ENCODE measurements around the gene RASA1. TPM values are rescaled to one million over a fixed set of nuclear protein-coding genes. Genes with fewer than 3 reads are reported as not detected.

Gene RASA1
- total and polyA plus RNA-seq, 2 experiments from 2014 or later, result 9.3 to 35.0 TPM

DNA sequence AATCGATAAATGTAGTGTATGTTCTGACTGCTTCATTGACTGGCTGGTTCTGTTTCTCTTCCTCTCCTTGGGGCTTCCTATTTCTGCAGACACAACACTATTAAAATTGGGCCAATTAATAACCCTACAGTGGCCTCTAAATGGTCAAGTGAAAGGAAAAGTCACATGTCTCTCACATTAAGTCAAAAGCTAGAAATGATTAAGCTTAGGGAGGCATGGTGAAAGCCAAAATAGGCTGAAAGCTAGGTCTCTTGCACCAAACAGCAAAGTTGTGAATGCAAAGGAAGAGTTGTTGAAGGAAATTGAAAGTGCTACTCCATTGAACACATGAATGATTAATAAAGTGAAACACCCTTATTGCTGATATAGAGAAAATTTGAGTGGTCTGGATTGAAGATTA, 86.8 kb downstream of the RASA1 start (continued):
- TF ChIP-seq, protein P1, sequence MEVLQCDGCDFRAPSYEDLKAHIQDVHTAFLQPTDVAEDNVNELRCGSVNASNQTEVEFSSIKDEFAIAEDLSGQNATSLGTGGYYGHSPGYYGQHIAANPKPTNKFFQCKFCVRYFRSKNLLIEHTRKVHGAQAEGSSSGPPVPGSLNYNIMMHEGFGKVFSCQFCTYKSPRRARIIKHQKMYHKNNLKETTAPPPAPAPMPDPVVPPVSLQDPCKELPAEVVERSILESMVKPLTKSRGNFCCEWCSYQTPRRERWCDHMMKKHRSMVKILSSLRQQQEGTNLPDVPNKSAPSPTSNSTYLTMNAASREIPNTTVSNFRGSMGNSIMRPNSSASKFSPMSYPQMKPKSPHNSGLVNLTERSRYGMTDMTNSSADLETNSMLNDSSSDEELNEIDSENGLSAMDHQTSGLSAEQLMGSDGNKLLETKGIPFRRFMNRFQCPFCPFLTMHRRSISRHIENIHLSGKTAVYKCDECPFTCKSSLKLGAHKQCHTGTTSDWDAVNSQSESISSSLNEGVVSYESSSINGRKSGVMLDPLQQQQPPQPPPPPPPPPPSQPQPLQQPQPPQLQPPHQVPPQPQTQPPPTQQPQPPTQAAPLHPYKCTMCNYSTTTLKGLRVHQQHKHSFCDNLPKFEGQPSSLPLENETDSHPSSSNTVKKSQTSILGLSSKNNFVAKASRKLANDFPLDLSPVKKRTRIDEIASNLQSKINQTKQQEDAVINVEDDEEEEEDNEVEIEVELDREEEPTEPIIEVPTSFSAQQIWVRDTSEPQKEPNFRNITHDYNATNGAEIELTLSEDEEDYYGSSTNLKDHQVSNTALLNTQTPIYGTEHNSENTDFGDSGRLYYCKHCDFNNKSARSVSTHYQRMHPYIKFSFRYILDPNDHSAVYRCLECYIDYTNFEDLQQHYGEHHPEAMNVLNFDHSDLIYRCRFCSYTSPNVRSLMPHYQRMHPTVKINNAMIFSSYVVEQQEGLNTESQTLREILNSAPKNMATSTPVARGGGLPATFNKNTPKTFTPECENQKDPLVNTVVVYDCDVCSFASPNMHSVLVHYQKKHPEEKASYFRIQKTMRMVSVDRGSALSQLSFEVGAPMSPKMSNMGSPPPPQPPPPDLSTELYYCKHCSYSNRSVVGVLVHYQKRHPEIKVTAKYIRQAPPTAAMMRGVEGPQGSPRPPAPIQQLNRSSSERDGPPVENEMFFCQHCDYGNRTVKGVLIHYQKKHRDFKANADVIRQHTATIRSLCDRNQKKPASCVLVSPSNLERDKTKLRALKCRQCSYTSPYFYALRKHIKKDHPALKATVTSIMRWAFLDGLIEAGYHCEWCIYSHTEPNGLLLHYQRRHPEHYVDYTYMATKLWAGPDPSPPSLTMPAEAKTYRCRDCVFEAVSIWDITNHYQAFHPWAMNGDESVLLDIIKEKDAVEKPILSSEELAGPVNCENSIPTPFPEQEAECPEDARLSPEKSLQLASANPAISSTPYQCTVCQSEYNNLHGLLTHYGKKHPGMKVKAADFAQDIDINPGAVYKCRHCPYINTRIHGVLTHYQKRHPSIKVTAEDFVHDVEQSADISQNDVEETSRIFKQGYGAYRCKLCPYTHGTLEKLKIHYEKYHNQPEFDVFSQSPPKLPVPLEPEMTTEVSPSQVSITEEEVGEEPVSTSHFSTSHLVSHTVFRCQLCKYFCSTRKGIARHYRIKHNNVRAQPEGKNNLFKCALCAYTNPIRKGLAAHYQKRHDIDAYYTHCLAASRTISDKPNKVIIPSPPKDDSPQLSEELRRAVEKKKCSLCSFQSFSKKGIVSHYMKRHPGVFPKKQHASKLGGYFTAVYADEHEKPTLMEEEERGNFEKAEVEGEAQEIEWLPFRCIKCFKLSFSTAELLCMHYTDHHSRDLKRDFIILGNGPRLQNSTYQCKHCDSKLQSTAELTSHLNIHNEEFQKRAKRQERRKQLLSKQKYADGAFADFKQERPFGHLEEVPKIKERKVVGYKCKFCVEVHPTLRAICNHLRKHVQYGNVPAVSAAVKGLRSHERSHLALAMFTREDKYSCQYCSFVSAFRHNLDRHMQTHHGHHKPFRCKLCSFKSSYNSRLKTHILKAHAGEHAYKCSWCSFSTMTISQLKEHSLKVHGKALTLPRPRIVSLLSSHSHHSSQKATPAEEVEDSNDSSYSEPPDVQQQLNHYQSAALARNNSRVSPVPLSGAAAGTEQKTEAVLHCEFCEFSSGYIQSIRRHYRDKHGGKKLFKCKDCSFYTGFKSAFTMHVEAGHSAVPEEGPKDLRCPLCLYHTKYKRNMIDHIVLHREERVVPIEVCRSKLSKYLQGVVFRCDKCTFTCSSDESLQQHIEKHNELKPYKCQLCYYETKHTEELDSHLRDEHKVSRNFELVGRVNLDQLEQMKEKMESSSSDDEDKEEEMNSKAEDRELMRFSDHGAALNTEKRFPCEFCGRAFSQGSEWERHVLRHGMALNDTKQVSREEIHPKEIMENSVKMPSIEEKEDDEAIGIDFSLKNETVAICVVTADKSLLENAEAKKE (CRISPR knock-in tag; IDR thresholded peaks at IDR 0.05), result no peak
- TF ChIP-seq CREB1 (CRISPR knock-in tag; IDR thresholded peaks at IDR 0.05; ENCODE audit: low read depth), result no peak
- TF ChIP-seq ZNF114 (CRISPR knock-in tag; IDR thresholded peaks at IDR 0.05), result no peak

DNA sequence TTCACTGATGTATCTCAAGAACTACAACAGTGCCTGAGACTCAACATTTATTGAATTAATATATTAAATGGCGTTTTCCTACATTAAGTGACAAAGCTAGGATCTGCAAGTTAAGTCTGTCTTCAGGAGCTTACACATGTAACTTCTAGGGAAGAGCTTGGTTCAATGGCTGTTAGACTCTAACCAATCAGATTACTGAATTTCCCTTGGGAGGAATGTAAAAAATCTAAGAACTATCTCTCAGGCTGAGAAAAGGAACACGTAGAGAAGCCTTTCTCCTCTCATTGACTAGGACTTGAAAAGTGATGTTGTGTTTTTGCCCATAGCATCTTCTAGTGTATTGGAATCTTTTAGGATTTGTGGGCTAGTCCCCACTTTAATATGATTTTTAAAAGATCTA, 91.4 kb downstream of the RASA1 start:
- no peak overlapping the region for H3K4me3 ChIP-seq
- H3K4me2 ChIP-seq, result no peak overlapping the region
- Mint-ChIP-seq H3K27ac (no peak overlapping the region), H3K9me3 (no peaks in the 10 kb centered on the region), H3K27me3 (ENCODE audit: insufficient read depth, low read depth, poor library complexity) (no peaks in the 10 kb centered on the region), H3K4me3 (no peak overlapping the region), H3K36me3 (ENCODE audit: low read depth) (peaks cover 10% of the 10 kb centered on the region; the same call in 2 of the 3 replicates), H3K4me1 (peaks cover 8% of the 10 kb centered on the region; the same call in 2 of the 3 replicates)
- H3K9me2 ChIP-seq (ENCODE audit: insufficient read depth), result no peaks in the 10 kb centered on the region
- ATAC-seq (no peak), DNase-seq (ENCODE audit: low spot score) (peak; percentile 57)
- no peaks in the 10 kb centered on the region for H3K79me2 ChIP-seq (replicated peaks; ENCODE audit: insufficient read depth)
- TF ChIP-seq, protein P2, sequence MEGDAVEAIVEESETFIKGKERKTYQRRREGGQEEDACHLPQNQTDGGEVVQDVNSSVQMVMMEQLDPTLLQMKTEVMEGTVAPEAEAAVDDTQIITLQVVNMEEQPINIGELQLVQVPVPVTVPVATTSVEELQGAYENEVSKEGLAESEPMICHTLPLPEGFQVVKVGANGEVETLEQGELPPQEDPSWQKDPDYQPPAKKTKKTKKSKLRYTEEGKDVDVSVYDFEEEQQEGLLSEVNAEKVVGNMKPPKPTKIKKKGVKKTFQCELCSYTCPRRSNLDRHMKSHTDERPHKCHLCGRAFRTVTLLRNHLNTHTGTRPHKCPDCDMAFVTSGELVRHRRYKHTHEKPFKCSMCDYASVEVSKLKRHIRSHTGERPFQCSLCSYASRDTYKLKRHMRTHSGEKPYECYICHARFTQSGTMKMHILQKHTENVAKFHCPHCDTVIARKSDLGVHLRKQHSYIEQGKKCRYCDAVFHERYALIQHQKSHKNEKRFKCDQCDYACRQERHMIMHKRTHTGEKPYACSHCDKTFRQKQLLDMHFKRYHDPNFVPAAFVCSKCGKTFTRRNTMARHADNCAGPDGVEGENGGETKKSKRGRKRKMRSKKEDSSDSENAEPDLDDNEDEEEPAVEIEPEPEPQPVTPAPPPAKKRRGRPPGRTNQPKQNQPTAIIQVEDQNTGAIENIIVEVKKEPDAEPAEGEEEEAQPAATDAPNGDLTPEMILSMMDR (conservative IDR thresholded peaks at IDR 0.05; ENCODE audit: low read depth in 2 of 2), result no peak
- no peak for TF ChIP-seq CREB1 (CRISPR knock-in tag; IDR thresholded peaks at IDR 0.05; ENCODE audit: low read depth)
- TF ChIP-seq ZNF114 (CRISPR knock-in tag; IDR thresholded peaks at IDR 0.05), result no peak
- TF ChIP-seq ZNF331 (CRISPR knock-in tag; IDR thresholded peaks at IDR 0.05; ENCODE audit: low read depth), result no peak
- TF ChIP-seq NANOG (IDR thresholded peaks at IDR 0.05; ENCODE audit: borderline replicate concordance), result no peak
- no peak for TF ChIP-seq JUNB (IDR thresholded peaks at IDR 0.05; ENCODE audit: unreplicated experiment)
- TF ChIP-seq EZH2phosphoT487 (IDR thresholded peaks at IDR 0.05; ENCODE audit: unreplicated experiment), result no peak
- no peak for TF ChIP-seq EZH2 (IDR thresholded peaks at IDR 0.05; ENCODE audit: low read depth, unreplicated experiment)
- H3K27ac ChIP-seq (ENCODE audit: low read depth), result no peak overlapping the region
- no peak overlapping the region for H2AFZ ChIP-seq
- H4K20me1 ChIP-seq (replicated peaks; ENCODE audit: insufficient read depth), result no peaks in the 10 kb centered on the region
- H3K36me3 ChIP-seq (ENCODE audit: insufficient read depth), result no peaks in the 10 kb centered on the region
- H3K27me3 ChIP-seq (ENCODE audit: insufficient read depth), result no peaks in the 10 kb centered on the region
- H3F3A ChIP-seq (replicated peaks; ENCODE audit: low read depth), result no peaks in the 10 kb centered on the region
- peaks cover 8% of the 10 kb centered on the region; the same call in 1 of the 2 replicates for H3K4me1 ChIP-seq (ENCODE audit: insufficient read depth)
